ENCODE measurements around the gene FAM227A. TPM values are rescaled to one million over a fixed set of nuclear protein-coding genes. Genes with fewer than 3 reads are reported as not detected.

FAM227A gene
- total RNA-seq = under 1 TPM; 0.23 to 0.36 TPM

DNA sequence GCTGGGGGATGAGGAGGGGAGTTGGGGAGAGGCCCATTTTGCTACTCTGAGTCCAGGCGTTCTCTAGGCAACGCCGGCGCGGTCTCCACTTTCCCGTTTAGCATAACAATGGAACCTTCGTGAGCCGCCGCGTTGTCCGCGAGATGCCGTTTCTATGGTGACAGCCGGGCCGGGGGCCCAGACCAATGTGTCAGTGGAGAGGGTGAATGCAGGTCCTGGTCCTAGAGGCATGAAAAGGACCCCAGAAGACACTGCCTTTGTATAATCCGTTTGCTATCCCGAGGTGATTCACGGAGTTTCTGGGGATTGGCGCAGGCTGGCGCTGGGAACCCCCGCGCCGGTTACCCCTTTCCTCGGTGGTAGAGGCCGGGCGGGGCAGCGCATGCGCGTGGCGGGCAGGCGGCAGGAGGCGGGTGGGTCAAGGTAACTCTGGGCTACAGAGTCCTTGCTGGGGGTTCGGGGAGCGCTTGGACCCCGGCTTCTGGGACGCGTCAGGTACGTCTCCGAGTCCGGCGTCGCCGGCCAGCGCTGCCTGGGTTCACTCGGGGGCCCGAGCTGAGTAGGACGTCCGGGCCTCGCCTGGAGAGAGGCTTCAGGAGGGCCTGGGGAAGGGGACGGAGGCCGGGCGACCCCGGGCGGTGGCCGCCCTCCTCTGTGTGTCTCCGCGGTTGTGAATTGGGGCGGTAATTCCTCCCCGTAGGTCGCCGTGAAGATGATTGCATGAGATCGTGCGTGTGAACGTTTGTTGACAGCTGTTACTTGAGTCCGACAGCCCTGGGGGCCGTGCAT, at the start of gene FAM227A, which contains the start of gene CBY1:
FAM227A (minus strand) TSS at position 137 of the 789 bp plus-strand sequence. CDS start 6,224 bp downstream, outside the sequence.
CBY1 (plus strand) TSS at position 383 of the 789 bp plus-strand sequence. CDS start 11,417 bp downstream, outside the sequence.
- H3K27me3 Mint-ChIP-seq = no peaks in the 10 kb centered on the region
- POLR2A ChIA-PET = interaction anchor here (0.7 to 1.2 kb wide), 4 partner anchors 10 to 86 kb away, joined by 3 to 5 read pairs (median 4); partner anchors contain the start of gene TOMM22
- H3K27ac Mint-ChIP-seq = peak within 1 kb of the TSS; percentile 93
- H3K4me3 Mint-ChIP-seq = peak within 1 kb of the TSS; percentile 92
- H3K9me3 Mint-ChIP-seq = no peaks in the 10 kb centered on the region
- DNase-seq (peak; percentile 92), ATAC-seq (ENCODE audit: low read depth) (peak; percentile 81)
- H3K4me1 Mint-ChIP-seq = peaks cover 9% of the 10 kb centered on the region
- H3K36me3 Mint-ChIP-seq = peaks cover 1% of the 10 kb centered on the region

DNA sequence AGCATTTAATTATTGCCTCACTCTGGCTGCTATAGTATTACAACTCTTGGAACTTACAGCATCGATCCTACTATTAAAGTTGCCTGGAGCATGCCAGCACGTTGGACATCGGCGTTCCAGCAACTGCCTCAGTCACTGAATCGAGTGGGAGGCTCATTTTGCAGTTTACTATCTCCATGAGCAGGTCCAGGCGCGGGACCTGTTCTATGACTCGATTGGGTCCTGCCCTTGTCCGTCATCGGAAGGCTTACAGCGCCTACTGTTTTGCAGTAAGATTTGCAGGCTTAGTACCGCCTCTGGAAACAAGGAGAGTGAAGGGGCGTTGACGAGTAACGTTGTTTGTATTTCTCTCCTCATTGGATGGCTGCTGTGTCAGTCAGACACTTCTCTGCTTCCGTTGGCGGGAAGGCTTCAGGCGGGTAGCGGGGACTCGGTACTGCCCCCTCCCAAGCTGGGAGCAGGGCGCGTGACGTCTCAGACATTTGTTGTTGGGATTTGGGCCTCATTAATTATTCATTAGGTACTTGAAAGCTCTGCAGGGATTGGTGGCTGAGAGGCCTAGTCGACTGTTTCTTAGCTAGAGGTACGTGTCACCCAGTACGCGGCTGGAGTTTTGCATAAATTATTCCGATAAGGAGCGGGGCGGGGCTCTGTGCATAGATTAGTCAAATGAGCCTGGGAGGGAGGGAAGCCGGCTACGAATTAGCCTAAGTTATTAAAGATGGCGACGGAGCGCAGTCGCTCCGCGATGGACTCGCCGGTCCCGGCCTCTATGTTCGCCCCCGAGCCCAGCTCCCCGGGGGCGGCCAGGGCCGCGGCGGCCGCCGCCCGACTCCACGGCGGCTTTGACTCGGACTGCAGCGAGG, 49.3 kb upstream of the FAM227A start, which contains the start of gene GTPBP1:
GTPBP1 (plus strand) TSS at position 710 of the 866 bp plus-strand sequence; CDS start at position 722, 12 bp downstream.
- Mint-ChIP-seq H3K27ac (peak within 1 kb of the TSS; percentile 95), H3K36me3 (peaks cover 21% of the 10 kb centered on the region)

DNA sequence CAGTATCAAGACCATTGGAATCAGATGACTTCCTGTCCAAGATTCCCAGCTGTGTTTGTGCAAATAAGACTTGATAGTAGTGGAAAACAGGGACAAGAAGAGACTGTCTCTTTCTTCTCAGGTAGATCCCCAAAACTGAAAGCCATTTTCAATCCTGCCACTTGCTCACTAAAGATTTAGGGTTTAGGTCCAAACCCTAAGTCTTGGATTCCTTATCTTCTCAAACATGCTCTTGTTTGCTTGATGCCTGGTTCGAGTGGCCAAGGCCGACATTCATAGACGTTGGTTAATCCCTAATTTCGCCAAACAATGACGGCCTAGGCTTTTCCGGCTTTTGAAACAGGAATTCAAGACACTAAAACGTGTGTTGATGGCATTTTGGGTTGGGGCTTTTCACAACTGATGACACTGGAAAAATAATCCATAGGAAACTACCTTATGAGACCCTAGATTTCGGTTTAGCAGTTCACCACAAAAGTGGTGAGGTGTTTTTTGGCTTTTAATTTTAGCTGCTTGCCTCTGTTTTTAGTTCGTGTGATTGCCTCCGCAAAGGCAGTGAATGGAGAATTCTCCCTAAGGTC, 48.6 kb upstream of the FAM227A start:
- H3K4me3 Mint-ChIP-seq = peak overlapping the region; percentile 86
- DNase-seq (no peak), ATAC-seq (ENCODE audit: low read depth) (no peak)
- peak overlapping the region; percentile 95 for H3K27ac Mint-ChIP-seq
- H3K4me1 Mint-ChIP-seq = peaks cover 42% of the 10 kb centered on the region
- H3K9me3 Mint-ChIP-seq = no peaks in the 10 kb centered on the region
- H3K27me3 Mint-ChIP-seq = no peaks in the 10 kb centered on the region
- H3K36me3 Mint-ChIP-seq = peaks cover 19% of the 10 kb centered on the region
- POLR2A ChIA-PET = interaction anchor here (0.7 to 3.5 kb wide), 5 partner anchors 13 to 615 kb away, joined by 3 to 14 read pairs (median 3); partner anchors contain the start of genes RPL3 and TOMM22

More for the DNA sequence above, 49.3 kb upstream of the FAM227A start, which contains the start of gene GTPBP1:
- Mint-ChIP-seq H3K4me3 (peak within 1 kb of the TSS; percentile 94), H3K27me3 (no peaks in the 10 kb centered on the region), H3K4me1 (peaks cover 43% of the 10 kb centered on the region), H3K9me3 (no peaks in the 10 kb centered on the region)
- DNase-seq = peak; percentile 85
- ATAC-seq (ENCODE audit: low read depth) = peak; percentile 83
- POLR2A ChIA-PET = interaction anchor here (0.6 to 3.6 kb wide), 15 partner anchors 8 to 614 kb away, joined by 3 to 26 read pairs (median 3); partner anchors contain the start of genes RPL3 and TOMM22

DNA sequence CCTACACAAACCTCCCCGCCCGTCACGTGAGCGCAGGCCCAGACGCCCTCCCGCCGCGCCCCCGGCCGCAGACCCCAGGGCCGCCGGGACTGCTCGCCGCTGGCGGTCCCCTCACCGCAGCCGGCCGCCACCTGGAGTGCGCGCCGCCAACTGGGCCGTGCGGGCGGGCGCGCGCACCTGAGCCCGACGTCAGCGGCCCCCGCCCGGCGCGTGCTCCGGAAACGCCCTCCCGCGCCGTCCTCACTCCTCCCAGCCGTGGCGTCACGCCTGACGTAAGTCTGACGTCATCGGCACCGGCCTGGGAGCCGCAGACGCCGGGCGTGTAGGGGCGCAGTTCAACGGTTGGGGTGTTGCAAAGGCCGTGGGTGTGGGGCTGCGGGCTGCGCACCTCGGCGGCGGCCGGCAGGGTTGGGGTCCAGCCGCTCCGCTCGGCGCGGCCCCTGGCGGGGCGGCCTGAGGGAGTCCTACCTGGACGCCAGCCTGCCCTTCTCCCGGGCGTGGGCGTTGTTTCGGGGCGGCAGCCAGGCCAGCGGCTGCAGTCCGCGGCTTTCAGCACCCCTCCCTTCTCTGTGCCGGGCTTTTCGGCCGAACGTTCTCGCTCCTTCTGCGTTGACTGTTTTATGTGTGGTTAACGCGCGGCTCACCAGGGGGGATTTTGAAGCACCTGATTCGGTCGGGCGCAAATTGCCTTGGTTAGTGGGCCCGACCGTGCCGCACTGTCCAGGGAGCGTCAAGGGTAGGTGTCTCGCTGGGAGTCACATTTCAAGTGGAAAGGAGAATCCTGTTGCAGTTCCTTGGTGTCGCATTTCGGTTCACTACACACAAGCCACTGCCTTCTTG, 44.8 kb upstream of the FAM227A start, which contains the start of gene JOSD1:
JOSD1 (minus strand) TSS at position 155 of the 840 bp plus-strand sequence. CDS start 956 bp downstream, outside the sequence.
- POLR2A ChIA-PET = interaction anchor here (0.6 to 1.9 kb wide), 3 partner anchors 51 to 651 kb away, joined by 3 to 6 read pairs (median 4); no protein-coding TSS in a partner anchor
- no peaks in the 10 kb centered on the region for H3K9me3 Mint-ChIP-seq
- H3K27ac Mint-ChIP-seq = peak within 1 kb of the TSS; percentile 98
- peaks cover 50% of the 10 kb centered on the region for H3K4me1 Mint-ChIP-seq
- peak; percentile 19 for ATAC-seq (ENCODE audit: low read depth)
- no peaks in the 10 kb centered on the region for H3K27me3 Mint-ChIP-seq
- H3K4me3 Mint-ChIP-seq = peak within 1 kb of the TSS; percentile 94
- H3K36me3 Mint-ChIP-seq = peaks cover 15% of the 10 kb centered on the region
- peak; percentile 100 for DNase-seq

DNA sequence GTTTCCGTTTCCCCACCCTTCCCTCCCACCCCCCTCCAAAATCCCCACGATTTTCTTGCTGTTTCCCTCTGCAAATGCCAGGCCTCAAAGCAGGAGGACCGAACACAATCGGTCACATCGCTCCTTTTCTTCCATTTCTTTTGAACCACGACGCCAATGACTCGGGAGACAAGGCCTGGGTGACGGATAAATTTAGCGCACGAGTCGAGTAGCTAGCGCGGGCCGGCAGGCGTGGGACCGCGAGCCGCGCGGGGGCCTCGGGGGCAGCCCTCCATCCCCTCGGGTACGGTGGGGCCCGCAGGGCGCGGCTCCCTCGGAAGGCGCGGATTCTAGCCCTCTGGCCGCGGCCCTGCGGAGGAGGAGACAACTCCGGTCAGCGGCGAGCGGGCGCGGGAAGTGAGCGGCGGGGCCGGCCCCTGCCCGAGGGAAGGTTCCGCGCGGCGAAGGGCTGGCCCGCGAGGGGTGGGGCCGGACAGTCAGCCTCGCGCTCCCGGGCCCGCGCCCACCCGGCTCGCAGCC, 44.1 kb upstream of the FAM227A start:
- H3K27ac Mint-ChIP-seq = peak overlapping the region; percentile 98
- ATAC-seq (ENCODE audit: low read depth) (peak; percentile 8), DNase-seq (no peak)
- no peaks in the 10 kb centered on the region for H3K9me3 Mint-ChIP-seq
- POLR2A ChIA-PET = interaction anchor here (0.6 to 4.3 kb wide), 5 partner anchors 18 to 301 kb away, joined by 3 to 33 read pairs (median 5); partner anchors contain the start of gene TOMM22
- H3K36me3 Mint-ChIP-seq = peaks cover 15% of the 10 kb centered on the region
- no peaks in the 10 kb centered on the region for H3K27me3 Mint-ChIP-seq
- peaks cover 52% of the 10 kb centered on the region for H3K4me1 Mint-ChIP-seq
- H3K4me3 Mint-ChIP-seq = peak overlapping the region; percentile 94

DNA sequence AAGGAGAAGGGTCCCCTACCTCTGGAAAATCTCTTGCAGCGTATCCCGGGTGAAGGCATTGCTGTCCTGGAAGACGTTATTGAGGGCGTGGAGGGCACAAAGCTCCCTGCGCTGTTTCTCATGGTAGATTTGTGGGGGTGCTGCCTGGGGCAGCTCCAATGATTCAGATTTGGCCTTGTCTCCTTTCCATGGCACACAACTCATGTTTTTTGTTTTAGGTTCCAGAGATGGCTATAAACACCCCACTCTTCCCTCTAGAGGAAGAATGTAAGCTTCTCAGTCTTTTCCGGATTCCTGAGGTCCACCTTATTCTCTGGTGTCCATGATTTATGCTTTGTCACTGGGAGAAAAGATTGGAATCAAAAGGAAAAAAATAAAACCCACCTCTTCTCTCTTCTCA, 43.6 kb upstream of the FAM227A start:
- peak overlapping the region; percentile 98 for H3K27ac Mint-ChIP-seq
- POLR2A ChIA-PET = interaction anchor here (0.6 to 4.3 kb wide), 6 partner anchors 11 to 63 kb away, joined by 4 to 33 read pairs (median 5); partner anchors contain the start of gene TOMM22
- ATAC-seq (ENCODE audit: low read depth) (no peak), DNase-seq (no peak)
- no peaks in the 10 kb centered on the region for H3K9me3 Mint-ChIP-seq
- peak overlapping the region; percentile 94 for H3K4me3 Mint-ChIP-seq
- H3K36me3 Mint-ChIP-seq = peaks cover 19% of the 10 kb centered on the region
- H3K4me1 Mint-ChIP-seq = peaks cover 48% of the 10 kb centered on the region
- no peaks in the 10 kb centered on the region for H3K27me3 Mint-ChIP-seq

DNA sequence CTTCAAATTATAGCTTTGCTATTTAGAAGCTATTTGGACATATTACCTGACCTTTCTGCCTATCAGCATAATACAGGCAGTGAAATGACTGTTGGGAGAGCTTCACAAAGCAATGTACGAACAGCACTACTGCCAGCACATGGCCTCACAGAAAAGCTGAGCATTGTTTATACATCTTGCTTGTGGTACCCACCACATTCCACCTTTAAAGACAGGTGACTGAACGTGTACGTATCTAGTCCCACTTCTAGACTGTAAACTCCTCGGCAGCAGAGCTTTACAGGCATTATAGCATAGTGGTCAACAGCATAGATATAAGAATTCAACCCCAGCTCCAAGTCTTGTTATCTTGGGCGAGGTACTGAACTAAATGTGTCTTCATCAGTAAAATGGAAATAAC, 43.0 kb upstream of the FAM227A start:
- no peak for DNase-seq
- Mint-ChIP-seq H3K9me3 (no peaks in the 10 kb centered on the region), H3K4me1 (peaks cover 44% of the 10 kb centered on the region), H3K4me3 (peak overlapping the region; percentile 94), H3K27me3 (no peaks in the 10 kb centered on the region), H3K27ac (peak overlapping the region; percentile 98), H3K36me3 (peaks cover 22% of the 10 kb centered on the region)
- ATAC-seq (ENCODE audit: low read depth) = no peak
- POLR2A ChIA-PET = interaction anchor here (1.1 to 4.3 kb wide), 5 partner anchors 11 to 56 kb away, joined by 4 to 33 read pairs (median 5); partner anchors contain the start of gene TOMM22

DNA sequence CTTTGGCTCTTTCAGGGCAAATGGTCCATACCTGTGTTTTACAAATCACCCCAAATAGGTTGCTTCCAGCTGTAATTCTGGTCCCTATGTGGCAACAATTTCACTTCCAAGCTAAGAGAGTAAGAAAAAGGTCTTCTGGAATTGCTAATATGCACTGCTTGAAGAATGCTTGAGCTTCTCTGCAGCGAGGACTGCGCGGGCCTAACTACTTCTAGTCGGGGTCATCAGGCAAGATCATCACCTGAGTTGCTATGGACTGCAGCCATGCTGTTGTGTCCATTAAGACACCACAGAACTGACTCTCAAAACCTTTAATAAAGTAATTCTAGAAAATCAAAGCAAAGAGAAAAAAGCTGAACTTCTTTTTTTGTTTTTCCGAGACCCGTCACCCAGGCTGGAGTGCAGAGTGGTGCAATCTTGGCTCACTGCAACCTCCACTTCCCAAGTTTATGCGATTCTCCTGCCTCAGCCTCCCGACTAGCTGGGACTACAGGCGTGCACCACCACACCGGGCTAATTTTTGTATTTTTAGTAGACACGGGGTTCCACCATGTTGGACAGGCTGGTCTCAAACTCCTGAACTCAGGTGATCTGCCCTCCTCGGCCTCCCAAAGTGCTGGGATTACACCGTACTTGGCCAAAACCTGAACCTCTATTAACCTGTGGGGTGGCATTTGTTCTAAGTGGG, 42.4 kb upstream of the FAM227A start:
- Mint-ChIP-seq H3K4me1 (peaks cover 41% of the 10 kb centered on the region), H3K27me3 (no peaks in the 10 kb centered on the region), H3K4me3 (peak overlapping the region; percentile 94), H3K27ac (peak overlapping the region; percentile 98), H3K36me3 (peaks cover 23% of the 10 kb centered on the region), H3K9me3 (no peaks in the 10 kb centered on the region)
- ATAC-seq (ENCODE audit: low read depth) (no peak), DNase-seq (no peak)
- POLR2A ChIA-PET = interaction anchor here (1.1 to 4.3 kb wide), 5 partner anchors 8 to 56 kb away, joined by 4 to 33 read pairs (median 5); partner anchors contain the start of gene TOMM22

DNA sequence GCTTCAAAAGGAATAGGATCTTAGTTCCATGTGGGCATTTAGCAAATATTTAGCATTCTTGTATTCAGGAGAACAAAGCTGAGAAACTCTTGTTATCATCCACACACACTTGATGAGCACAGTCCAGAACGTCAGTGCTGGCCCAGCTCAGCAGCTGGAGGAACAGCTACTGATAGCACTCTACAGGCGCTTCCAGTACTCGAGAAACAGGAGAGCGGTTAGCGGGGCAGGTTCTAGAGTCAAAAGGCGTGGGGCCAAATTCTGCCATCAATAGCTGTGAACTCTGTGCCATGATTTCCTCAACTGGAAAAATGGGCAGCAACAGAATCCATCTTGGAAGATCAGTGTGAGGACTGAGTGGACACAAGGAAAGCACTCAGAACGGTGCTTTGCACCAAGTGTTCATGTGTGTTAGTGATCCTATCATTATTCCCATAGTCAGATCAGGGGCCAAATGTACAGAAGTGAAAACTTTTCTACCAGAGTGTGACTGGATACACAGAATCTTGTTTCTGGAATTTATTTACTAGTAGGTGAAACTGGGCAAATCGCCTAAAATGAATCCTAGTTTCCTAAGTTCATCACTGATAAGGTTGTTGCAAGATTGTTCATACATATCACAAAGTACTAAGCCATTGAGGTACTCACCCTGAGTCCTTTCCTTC, 41.4 kb upstream of the FAM227A start:
- H3K27me3 Mint-ChIP-seq = no peaks in the 10 kb centered on the region
- POLR2A ChIA-PET = interaction anchor here (1.2 to 4.3 kb wide), 6 partner anchors 8 to 57 kb away, joined by 3 to 33 read pairs (median 6); partner anchors contain the start of genes GTPBP1 and TOMM22
- DNase-seq (no peak), ATAC-seq (ENCODE audit: low read depth) (no peak)
- no peaks in the 10 kb centered on the region for H3K9me3 Mint-ChIP-seq
- H3K4me1 Mint-ChIP-seq = peaks cover 48% of the 10 kb centered on the region
- H3K27ac Mint-ChIP-seq = peak overlapping the region; percentile 86
- H3K4me3 Mint-ChIP-seq = peak overlapping the region; percentile 94
- peaks cover 25% of the 10 kb centered on the region for H3K36me3 Mint-ChIP-seq

DNA sequence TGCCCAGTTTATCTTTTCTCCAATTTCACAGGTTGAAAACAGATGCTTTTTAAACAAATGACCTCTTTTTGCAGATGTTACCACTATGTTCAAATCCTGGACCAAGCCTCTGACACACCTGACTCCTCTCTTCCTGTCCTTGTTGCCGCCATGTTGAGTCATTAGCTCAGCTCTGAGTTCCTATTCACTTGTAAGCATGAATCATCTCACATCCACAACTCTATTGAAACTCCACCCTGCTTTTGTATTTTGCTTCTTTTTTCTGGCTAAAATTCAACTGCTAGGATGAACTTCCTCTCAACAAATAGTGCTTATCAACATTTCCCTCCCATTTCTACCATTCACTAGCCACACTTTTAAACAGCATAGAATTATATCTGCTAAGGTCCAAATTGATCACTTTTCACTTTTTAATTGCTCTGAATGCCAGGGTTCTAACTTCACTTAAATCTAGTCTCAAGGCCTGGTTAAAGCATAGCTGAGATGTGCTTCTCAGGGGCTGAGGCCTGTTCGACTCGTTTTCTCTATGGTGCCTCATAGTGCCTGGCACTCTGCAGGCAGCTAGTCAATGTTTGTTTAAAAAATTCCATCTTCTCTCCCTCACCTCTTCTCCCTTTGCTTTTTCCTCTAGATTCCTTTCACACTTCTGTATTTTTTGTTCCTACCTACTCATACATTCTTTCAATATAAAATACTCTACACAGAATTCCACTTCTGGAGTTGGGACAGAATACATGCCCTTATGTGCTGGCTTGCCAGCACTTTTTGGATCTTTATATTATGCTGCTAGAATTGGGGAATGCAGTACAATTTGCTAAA, 40.6 kb upstream of the FAM227A start:
- peak overlapping the region; percentile 94 for H3K4me3 Mint-ChIP-seq
- peaks cover 48% of the 10 kb centered on the region for H3K4me1 Mint-ChIP-seq
- H3K9me3 Mint-ChIP-seq = no peaks in the 10 kb centered on the region
- H3K27ac Mint-ChIP-seq = peak overlapping the region; percentile 86
- H3K27me3 Mint-ChIP-seq = no peaks in the 10 kb centered on the region
- POLR2A ChIA-PET = interaction anchor here (0.5 to 4.3 kb wide), 5 partner anchors 9 to 35 kb away, joined by 3 to 33 read pairs (median 6); partner anchors contain the start of genes GTPBP1 and TOMM22
- no peak for DNase-seq
- H3K36me3 Mint-ChIP-seq = peaks cover 25% of the 10 kb centered on the region
- peak; percentile 21 for ATAC-seq (ENCODE audit: low read depth)
